Left colon (tissue), 2 donors: ENCODE data around the gene HYLS1. TPM values are rescaled to one million over a fixed set of nuclear protein-coding genes. Genes with fewer than 3 reads are reported as not detected.

Source experiments
- ATAC-seq: fragments of 200-7000 bp; cut with Tn5 transposase; one replicate; pipeline ENCODE4 v1.9.1; 2020; ENCODE audit warnings: mild to moderate bottlenecking, moderate library complexity
- DNase-seq, 2 donors: peaks; one replicate each; pipeline ENCODE4 v3.0.0-alpha.2; 2020
- intact Hi-C, 2 donors: fragments of 100-400 bp; cut with DNase I in 1 of 2; cut with micrococcal nuclease in 1 of 2; formaldehyde crosslinking; loops; one replicate each; pipeline versions ENCODE4 v1.11.2 to v1.14.0; 2022; cut with DNase I, micrococcal nuclease
- total RNA-seq, 2 donors: library from RNA; stranded (reverse); fragmentation: NEBNext Ultra II Directional; extraction: Animal tissue kit (Norgen Biotek cat#: 25700); gene quantifications; one replicate each; pipeline ENCODE4 v1.2.1, GENCODE V29; 2021
- donor health status: DM: no; HTN: no; CAD: no.
- donor health status: DM: yes; HTN: yes; CAD: no.

The HYLS1 gene
- total RNA-seq, 2 donors from 2014 or later = 4.9 to 5.1 TPM

- no peak for DNase-seq
- ATAC-seq = no peak
- intact Hi-C loops = no loop called here
Measured at GRCh38 chr11:125944350-125945010, 57.0 kb downstream of the HYLS1 start.

- DNase-seq (no peak), ATAC-seq (no peak)
- intact Hi-C loops = no loop called here
Measured at GRCh38 chr11:125945011-125945796, 57.7 kb downstream of the HYLS1 start.

DNA sequence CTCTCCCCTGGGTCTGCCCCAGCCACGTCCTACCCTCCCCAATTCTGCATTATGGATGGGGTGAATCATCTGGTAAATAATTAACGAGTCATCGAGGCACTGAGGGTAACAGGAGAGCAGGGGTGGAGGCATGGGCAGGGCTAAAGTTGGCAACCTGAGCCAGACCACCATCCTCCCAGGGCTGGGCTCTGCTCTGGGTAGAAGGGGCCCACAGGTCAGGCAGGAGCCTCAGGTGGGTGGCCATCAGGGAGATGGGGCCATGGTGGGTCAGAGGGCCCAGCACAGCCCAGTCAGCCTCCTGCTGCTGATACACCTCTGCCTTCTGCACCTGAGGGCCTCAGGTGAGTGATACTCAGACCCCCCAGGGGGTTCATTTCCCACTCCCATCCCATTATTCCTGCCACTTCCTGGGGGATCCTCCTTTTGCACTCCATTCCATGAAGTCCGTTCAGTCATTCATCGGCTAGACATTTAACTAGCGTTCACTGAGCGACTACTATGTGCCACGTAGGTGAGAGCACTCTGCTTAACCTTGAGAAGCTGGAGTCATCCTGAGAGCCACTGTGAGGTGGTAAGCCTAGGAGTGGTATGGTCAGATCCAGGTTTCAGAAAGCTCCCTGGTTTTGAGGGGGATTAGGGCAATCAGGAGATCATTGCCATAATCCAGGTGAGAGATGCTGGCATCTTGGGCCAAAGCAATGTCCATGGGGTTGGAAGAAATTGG is 58.5 kb downstream of the HYLS1 start, which contains the start of gene VSIG10L2:
Gene VSIG10L2, plus strand, starts transcription at position 248 of the 724 bp plus-strand sequence. Its CDS starts 12 bp downstream, at position 260.
- DNase-seq = no peak
- ATAC-seq = no peak
- intact Hi-C loops = no loop called here

DNA sequence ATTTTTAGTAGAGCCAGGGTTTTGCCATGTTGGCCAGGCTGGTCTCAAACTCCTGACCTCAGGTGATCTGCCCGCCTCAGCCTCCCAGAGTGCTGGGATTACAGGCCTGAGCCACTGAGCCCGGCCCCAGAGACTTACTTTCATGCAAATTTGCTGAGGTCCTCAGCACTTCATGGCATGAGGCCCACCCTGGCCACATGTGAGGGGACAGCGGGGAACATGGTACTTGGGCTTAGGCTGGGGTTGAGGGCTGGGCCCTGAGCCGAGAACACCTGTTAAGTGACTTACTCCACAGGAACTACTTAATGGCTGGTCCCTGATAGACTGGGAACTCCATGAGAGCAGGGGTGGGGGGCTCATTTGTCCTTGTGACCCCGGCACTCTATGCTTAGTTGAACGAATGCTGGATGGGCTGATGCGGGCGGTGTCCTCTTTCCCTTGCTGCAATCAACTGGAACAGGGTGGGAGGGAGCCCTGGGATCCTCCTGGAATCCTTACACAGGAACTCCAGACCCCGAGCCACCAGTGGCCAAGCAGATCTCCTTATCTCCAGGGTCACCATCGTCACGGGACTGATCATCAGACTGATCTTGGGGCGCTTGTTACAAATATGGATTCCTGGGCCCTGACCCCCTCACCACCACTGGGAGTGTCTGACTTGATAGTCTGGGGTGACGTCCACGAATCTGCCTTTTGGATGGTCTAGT is 59.4 kb downstream of the HYLS1 start:
- DNase-seq (no peak), ATAC-seq (no peak)
- intact Hi-C loops = no loop called here

DNA sequence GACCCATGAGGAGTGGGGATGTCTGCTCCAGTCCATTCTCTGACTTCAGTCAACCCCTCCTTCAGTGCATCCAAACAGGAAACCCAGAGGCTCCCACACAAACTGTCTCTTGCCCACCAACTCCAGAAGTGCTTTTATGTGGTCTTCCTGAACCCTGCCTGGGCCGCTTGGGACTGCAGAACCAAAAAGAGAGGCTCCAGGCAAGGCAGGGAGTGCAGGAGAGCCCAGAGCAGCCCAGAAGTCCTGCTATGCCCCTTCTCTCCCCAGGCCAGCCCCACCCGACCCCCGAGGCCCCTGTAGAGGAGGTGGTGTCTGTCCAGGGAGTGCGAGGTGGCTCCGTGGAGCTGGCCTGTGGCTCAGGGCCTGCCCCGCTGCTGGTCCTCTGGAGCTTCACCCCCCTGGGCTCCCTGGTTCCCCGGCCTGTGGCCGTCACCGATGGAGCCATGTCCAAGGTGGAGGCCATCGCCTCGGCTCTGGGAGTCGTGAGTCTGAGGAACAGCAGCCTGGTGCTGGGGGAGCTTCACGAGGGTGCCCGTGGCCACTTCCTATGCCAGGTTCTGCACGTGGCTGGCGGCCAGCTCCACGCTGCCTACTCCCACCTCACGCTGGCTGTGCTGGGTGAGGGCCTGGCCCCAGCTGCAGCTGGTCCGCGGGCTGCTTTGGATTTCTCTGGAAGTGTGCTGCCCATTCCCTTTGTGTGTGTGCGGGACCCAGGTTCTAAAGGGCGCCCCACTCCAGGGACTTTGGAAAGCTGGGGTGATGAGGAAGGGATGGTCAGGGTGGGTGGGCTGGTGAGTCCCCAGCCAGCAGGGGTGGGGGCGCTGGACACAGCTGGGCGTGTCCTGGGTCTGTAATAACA is 60.2 kb downstream of the HYLS1 start:
- no peak for DNase-seq
- intact Hi-C loops = no loop called here

DNA sequence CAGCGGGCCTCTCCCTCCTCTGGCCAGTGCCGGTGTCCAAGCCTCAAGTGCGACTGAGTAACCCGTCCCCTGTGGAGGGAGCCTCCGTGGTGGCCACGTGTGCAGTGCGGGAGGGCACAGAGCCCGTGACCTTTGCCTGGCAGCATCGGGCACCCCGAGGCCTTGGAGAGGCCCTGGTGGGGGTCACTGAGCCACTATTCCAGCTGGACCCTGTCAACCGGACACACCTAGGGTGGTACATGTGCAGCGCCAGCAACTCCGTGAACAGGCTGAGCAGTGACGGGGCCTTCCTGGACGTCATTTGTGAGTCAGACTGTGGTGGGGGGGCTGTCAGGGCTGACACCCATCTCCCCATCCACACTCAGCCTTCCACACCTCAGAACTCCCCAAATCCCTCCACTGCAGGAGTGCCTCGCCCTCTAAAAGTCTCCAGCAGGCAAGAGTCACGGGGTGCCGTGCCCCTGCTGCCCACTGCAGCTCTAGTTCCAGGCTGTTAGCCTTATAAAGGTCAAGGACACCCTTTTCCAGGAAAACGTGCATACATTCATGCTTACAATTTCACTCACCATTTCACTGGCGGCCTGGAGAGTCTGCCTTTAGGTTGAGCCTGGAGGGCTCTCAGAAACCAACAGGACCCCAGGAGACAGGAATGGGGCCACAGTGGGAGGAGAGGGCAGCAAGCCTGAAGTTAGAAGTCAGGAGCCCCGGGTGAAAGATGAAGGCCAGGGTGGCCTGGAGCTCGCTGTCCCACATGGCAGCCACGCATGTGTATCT is 61.0 kb downstream of the HYLS1 start:
- ATAC-seq (no peak), DNase-seq (no peak)
- intact Hi-C loops = no loop called here

More for the DNA sequence above, 60.2 kb downstream of the HYLS1 start:
- no peak for ATAC-seq

DNA sequence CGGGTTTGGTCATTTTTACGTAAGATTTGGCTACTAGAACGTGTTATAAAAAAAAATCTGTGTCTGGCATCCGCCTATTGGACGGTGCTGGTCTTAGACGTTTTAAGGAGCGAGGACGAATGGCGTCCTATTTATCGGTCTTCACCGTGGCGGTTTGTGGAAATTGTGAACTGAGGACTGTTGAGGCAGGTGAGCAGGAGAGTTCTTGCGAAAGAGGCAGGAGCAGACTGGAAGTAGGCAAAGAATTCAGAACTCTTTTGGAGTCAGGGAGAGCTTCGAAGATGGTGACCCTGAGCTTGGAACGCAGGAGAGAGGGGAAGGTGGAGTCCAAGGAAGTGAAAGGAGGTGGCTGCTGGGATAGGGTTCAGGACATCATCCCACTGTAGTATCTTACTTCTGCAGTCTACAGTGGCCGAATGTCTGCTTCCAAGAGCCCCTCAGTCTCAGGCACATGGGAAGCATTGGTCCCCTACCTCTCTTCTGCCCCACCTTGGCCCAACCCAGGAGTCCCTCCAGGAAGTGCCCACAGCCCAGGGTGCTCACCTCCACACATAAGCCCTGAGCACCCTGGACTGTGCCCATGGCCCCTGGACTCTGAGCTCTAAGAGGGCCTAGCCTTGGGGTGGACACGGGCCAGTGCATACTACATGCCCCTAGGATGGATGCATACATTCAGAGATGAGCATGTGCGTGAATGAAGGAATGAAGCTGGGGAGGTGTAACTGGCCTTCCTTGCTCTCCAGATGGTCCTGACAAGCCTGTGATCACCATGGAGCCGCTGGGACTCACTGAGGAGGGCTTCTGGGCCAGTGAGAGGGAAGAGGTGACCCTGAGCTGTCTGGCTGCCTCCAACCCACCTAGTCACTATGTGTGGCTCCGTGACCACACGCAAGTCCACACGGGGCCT is 62.1 kb downstream of the HYLS1 start:
- intact Hi-C loops = no loop called here
- ATAC-seq (no peak), DNase-seq (no peak)

DNA sequence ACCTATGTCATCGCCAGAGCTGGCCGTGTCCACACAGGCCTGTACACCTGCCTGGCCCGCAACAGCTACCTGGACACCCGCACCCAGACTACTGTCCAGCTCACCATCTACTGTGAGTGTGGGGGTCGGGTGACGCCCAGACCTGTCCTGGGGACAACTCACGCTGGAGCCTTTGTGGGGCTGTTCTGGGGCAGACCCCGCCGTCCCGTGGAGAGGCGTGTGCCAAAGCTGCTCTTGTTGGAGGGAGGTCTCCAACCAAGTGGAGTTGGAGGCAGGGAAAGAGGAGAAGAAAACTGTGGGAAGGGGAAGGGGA is 62.7 kb downstream of the HYLS1 start:
- intact Hi-C loops = no loop called here
- ATAC-seq = no peak
- no peak for DNase-seq

Other genes with a start within 250 kb of the HYLS1 start
- gene ACRV1, start 206.8 kb upstream of the HYLS1 start, total RNA-seq = not detected
- gene PATE1, start 141.4 kb upstream of the HYLS1 start, total RNA-seq = not detected
- gene PATE2, start 108.8 kb upstream of the HYLS1 start, total RNA-seq = not detected
- not detected for gene PATE3, start 99.5 kb upstream of the HYLS1 start, total RNA-seq
- gene PATE4, start 54.4 kb upstream of the HYLS1 start, total RNA-seq = not detected
- 1 to 10 TPM; 4.7 to 7.5 TPM for gene PUS3, start 15.5 kb downstream of the HYLS1 start, total RNA-seq
- under 1 TPM; 0.20 to 0.27 TPM for gene DDX25, start 16.8 kb downstream of the HYLS1 start, total RNA-seq
- not detected for gene VSIG10L2, start 58.4 kb downstream of the HYLS1 start, total RNA-seq
- gene CDON, start 175.2 kb downstream of the HYLS1 start, total RNA-seq = 1 to 10 TPM; 2.9 to 10.0 TPM